Middle frontal gyrus (tissue), 1 donor: ENCODE measurements around the gene RPL29.
"Not testable (repeated sequence)": the region's sequence is repeated elsewhere in the genome, so short reads cannot be mapped to it uniquely, and the experiment has no call there.

Source experiments
- DNase-seq: peaks from one replicate; pipeline ENCODE4 v3.0.0-alpha.2; 2015; ENCODE audit warnings: low spot score; ENCODE audit errors: extremely low spot score

Gene RPL29

DNA sequence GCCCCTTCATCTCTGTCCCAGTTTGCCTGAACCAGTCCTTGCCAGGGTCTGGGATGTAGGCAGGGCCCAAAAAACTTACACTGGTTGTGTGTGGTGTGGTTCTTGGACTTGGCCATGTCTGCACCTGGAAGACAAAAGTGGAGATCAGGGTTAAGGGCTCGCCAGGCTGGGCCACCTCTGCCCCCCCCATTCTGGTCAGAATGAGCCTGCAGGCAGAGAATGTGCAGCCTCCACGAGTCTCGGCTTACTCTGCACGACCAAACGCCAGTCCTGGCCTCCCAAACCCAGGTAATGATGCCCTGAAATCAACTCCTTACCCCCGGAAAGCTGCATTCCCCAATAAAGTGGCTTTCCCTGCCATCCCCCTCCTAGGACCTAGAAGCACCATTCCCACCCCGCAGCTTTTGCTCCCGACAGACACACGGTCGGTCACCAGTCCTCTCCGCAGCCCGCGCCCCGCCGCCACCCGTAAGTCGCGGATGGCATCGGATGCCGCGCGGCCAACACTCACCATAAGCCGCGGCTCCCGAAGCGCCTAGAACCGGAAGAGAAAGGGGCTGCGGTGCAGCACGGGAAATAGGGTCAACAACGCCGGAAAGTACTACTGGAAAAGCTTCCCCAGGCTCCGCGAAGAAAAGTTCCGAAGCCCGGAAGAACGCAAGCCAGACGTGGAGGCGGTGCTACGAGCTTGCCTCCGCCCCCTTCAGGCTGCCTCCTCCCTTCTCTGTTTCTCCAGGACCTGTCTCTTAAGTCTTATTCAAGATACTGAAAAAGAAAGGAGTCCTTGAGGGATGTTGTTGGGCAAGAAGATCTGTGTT lies at the start of gene RPL29:
Gene RPL29 (minus strand): TSS at position 550 of the 818 bp plus-strand sequence. CDS start 434 bp downstream, at position 116.
- DNase-seq, result peak; percentile 89

DNA sequence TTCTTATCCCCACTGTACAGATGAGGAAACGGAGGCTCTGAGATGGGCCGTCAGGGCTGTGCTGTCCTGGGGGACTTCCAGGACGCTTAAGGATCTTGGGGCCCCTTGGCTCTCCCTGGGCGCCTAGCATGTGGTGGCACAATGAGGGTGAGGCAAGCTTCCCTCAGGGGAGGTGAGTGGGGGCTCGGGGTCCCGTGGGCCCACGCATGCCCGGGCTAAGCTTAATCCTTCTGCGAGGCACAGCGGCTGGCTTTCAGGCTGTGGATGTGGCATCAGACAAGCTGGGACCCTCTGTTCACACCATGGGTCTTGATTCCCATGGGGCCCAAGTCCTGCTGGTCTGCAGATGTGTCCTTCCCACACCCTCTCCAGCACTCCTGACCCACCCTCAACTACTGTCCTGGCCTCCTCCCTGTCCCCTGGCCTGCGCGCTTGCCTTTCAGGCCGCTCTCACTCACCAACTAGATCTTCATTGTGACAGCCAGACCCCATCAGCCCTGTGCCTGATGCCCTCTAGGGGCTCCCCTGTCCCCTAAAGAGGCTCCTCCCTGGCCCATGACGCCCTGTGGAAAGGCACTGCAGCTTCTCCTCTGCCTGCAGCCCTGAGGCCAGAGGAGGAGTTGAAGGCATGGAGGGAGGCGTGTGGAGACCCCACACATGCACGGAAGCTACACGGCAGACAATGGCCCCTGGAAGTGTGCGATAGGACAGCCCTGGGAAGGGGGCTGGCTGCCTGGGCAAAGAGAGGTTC lies 49.3 kb upstream of the RPL29 start:
- no peak for DNase-seq

DNA sequence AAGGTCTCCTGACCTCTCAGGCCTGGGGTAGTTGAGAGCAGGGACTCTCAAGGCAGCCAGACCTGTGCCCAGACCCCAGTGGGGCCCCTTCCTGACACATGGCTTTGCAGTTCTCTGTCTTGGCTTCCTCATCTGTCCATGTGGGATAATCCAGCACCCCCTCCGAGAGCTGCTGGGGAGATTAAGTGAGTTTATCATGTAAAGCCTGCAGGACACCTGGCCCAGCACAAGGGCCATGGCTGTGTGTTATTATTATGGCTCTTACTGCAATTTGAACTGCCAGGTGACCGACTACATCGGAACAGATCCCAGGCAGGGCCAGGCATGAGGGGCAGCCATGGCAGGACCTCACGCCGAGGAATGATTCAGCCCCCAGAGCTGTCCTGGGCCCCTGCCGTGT lies 48.1 kb upstream of the RPL29 start:
- DNase-seq, result no peak

DNA sequence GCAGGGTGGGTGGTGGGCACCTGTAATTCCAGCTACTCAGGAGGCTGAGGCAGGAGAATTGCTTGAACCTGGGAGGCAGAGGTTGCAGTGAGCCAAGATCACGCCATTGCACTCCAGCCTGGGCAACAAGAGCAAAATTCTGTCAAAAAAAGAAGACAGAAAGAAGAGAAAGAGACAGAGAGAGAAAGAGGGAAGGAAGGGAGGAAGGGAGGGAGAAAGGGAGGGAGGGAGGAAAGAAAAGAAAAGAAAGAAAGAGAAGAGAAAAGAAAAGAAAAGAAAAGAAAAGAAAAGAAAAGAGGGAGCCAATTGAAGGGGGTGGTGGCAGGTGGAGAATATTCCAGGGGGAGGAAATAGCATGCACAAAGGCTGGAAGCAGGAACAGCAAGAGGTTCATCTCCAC lies 47.3 kb upstream of the RPL29 start:
- DNase-seq, result not testable (repeated sequence)

DNA sequence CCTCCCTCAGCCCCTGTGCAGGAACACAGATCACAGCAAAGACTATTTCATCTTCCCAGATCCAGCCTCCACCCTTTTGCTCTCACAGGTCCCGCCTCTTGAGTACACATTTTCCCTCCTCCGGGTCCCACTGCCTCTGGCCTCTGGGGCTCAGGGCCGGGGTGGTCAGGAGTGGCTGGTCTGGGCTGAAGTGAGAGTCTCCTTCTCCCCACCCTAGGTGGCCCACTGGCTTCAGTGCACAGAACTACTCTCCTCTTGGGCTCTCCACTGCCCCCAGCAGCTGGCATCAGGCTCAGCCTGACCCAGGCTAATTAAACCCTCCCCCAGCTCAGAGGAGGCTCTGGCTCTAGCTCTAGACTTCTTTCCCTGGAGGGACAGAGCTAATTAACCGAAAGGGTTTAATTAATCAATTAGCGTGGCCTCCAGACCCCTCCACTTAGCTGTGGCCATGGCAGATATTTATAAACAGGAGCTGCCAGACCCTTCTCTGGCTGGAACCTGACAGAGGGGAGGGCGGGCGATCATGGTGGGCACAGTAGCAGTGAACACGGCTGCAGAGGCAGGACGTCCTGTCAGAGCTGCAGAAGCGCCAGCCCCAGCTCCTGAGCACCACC lies 45.5 kb upstream of the RPL29 start:
- DNase-seq, result peak; percentile 57

DNA sequence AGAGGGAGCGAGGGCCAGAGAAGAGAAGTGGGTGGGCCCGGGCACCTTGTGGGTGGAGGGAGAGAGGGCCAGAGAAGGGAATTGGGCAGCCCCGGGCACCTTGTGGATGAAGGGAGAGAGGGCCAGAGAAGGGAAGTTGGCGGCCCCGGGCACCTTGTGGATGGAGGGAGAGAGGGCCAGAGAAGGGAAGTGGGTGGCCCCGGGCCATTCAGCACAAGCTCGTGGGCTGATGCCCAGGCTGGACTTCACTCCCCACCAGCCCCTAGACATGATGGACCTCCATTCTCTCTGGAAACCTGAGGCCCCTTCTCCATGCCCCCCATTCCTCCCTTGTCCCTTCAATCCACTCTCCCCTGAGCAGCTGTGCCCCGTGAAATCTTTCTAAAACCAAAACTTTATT lies 44.9 kb upstream of the RPL29 start:
- no peak for DNase-seq

DNA sequence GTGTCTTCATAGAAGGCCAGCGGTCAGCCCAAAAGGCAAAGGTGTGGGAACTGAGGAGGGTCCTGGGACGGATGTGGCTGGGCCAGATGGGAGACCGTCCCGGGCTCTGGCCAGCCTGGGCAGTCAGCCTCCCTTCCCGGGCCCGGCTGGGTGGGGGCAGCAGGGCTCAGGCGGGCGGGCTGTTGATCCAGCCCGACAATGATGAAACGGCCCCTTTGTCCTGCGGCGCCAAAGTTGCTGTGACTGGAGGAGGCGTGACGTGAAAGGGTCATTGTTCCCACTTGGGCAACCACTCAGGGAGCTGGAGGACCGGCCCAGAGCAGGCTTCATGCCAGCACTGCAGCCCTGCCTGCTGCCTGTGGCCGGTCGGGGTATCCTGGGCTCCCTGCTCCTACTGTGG lies 44.2 kb upstream of the RPL29 start:
- DNase-seq, result peak; percentile 92

DNA sequence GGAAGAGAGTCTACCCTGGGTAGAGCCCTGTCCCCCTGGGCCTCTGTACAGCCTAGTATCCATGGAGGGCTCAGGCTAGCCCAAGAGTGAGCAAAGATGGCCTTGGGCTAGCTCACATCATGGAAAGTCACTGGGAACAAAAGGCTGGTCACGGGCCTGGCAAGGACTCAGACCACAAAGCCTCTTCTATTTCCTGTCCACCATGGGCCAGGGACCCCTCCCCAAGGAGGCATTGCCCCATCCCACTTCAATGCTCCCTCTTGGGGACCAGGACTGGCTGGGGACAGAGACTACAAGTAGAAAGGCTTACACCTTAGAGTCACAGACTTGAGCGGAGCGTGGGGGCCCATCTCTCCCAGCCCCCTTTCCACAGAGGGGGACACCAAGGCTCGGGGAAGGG lies 43.7 kb upstream of the RPL29 start:
- no peak for DNase-seq

DNA sequence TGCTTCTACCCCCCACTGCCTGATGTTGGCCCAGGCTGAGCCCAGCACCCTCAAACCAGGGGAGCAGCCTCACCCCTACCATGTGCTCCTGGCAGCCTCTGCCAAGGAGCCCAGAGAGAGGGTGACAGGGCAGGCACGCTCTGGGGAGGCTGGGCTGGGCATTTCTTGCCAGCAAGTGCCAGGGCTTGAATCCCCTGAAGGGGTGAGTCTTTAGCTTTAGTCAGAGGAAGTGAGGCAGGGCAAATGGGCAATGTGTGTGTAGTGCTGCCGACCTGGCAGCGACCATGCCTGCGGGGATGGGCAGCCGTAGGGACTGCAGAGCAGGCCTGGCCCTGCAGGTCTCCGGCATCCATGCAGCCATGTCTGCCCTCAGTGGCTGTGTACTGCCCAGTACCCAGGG lies 42.5 kb upstream of the RPL29 start:
- DNase-seq, result no peak

DNA sequence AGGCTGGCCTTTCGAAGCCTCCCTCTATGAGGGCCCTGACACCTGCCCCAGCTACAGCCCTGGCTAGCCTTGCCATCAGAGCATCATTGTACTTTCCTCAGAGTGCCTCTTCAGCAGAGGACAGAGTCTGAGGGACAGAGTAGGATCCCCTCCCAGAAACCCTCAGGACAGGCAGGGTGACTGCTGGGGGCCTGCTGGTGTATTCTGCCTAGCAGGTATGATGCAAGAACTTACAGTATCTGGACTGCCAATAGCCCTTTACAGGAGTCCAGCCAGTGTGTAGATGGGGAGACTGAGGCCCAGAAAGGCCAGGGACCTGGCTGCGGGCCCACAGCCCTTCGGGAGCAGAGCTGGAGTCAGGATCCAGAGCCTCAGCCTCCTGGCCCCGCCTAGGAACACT lies 41.6 kb upstream of the RPL29 start:
- no peak for DNase-seq

DNA sequence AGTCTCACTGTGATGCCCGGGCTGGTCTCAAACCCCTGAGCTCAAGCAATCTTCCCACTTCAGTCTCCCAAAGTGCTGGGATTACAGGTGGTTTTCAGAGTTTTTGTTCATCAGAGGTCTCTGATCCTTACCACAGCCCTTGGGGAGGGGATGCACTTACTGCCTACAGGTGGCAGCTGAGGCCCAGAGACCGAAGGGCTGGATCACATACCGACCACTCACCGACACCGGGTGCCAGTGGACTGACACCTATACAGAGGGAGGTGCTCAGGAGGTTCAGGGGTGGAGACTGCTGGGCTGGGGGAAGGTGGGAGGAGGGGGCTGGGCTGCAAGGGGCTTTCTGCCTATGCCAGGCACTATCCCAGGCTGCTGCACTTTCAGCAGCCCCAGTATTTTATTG lies 41.1 kb upstream of the RPL29 start:
- no peak for DNase-seq

DNA sequence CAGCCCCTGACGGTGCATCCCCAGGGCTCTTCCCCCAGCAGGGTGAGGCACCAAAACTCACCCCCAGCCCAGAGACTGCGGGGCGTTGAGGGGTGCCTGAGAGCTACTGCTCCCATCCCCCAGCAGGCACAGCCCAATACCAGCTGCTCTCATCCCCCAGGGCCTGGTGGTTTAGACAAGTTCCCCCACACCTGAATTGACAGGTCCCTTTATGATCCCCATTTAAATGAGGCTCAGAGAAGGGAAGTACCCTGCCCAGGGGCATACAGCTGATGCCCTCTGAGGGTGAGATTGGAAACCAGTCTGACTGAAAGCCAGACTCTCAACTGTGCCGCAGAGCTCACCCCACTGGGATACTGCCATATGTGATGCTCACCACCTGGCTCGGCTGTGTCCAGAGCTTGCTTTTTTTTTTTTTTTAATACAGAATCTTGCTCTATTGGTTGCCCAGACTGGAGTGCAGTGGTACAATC lies 40.6 kb upstream of the RPL29 start:
- DNase-seq, result no peak

DNA sequence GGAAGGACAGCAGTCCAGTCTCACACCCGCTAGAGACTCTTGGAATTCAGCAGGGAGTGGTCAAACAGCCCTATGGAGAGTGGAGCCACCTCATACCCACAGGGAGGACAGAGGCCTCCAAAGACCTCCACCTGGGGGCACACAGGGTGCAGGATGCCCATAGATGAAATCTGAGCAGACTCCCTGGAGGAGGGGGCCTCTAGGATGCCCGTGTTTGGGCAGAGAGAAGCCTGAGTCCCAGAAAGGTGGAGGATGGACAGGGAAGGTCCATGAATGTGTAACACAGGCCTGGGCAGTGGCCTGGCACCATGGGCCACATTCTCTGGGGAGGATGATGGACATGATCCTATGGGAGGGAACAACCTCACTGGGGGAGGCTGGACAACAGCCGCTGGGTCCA lies 39.0 kb upstream of the RPL29 start:
- no peak for DNase-seq

DNA sequence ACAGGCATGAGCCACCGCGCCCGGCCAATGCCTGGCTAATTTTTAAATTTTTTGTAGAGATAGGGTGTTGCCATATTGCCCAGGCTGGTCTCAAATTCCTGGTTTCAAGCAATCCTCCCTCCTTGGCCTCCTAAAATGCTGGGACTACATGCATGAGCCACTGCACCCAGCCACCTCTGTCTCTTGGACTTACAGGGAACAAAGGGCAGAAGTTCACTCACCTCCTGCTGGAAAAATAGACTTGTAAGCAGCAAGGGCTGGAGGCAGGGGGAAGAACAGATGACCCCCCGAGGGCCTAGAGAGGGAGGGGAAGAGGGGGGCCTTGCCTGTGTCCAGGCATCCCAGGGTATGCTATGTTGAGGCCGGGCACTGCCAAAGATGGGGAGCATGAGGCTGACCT lies 38.5 kb upstream of the RPL29 start:
- DNase-seq, result no peak

DNA sequence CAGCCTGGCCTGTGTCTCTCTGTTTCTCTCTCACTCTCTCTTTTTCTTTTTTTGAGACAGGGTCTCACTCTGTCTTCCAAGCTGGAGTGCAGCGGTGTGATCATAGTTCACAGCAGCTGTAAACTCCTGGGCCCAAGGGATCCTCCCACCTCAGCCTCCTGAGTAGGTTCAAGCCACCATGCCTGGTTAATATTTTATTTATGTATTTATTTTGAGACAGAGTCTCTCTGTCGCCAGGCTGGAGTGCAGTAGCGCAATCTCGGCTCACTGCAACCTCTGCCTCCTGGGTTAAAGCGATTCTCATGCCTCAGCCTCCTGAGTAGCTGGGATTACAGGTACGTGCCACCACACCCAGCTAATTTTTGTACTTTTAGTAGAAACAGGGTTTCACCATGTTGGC lies 38.1 kb upstream of the RPL29 start:
- DNase-seq, result not testable (repeated sequence)

DNA sequence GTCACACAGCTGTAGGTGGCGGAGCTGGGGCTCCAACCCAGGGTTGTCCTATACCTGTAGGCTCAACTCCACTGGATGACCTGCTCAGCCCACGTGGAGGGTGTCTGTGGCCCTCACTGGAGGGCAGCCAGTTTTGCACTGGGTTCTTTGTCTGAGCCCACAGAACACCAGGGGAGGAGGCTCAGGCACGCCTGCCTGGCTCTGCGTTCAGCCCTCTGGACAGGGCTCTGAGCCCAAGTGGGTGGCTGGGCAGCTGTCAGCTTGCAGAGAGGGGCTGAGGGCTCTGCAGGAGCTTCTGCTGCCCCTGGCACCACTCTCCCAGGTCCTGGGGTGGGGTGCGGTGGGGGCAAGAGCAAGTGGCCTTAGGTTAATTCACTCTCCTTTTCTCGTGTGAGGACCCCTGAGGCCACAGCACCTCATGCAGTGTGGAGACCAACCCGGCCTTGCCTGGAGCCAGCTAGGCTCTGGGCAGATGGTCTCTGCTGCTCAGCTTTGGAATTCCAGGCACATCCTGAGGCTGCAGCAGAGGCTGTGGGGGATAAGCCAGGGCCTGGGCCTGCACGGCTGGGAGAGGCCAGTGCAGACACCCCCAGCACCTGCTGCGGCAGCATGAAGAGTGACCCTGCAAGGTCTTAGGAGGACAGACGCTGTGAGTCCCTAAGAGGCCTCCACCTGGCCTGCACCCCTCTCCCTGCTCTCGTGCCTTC lies 37.2 kb upstream of the RPL29 start:
- DNase-seq, result no peak

DNA sequence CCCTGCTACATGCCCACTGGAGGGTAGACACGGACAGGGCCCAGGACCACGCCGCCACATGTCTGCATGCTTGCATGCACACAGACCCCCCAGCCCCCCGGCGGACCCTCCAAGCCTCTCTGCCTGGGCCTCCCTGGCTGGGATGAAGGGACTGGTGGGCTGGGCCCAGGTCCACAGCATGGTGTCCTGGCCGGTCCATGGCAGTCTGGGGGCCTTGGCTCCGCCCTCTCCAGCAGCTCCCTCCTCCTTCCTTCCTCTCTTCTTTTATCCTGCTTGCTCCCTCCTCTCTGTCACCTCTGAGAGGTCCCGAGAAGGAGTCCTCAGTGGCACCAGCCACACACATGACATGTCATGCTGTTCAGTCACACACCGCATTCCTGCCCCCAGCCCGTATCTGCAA lies 36.2 kb upstream of the RPL29 start:
- no peak for DNase-seq

DNA sequence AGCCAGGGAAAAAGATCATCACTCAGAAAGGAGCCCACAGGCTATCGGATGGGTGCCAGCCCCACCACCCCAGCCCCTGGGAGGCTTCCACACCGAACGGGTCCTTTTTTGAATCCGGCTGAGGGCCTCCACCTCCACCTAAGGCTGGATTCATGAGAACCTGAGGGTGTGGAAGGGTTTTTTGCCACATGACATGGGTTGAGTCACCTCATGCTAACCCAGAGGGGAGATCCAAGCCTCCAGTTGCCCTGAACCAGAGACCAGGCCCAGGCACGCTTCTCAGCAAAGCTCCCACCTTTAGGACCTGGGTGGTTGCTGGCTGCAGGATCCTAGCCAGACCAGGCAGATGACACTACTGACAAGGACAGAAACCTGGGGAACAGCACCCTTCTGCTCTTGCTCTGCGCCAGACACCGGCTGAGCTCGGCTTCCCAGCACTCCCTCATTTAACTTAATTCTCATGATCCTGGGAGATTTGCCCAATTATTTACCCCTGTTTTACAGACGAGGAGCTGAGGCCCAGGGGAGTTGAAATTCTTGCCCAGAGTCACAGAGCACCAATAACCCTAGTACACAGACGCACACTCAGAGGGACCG lies 35.1 kb upstream of the RPL29 start:
- DNase-seq, result no peak

DNA sequence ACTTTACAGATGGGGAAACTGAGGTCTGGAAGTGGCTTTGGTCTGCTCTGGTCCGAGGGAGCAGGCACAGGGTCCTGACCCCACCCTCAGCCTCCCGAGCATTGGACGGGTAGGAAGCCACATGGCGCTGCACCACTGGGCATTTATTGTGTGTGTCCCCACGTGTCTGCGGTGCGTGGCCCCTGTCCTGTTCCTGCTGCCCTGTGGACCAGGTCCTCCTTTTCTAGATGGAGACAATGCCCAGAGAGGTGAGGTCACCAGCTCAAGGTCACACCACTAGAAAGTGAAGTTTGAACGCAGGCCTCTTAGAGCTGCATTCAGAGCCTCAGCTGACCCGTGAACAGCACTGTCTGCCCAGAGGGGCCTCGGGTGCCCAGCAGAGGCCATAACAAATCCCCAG lies 33.8 kb upstream of the RPL29 start:
- no peak for DNase-seq

DNA sequence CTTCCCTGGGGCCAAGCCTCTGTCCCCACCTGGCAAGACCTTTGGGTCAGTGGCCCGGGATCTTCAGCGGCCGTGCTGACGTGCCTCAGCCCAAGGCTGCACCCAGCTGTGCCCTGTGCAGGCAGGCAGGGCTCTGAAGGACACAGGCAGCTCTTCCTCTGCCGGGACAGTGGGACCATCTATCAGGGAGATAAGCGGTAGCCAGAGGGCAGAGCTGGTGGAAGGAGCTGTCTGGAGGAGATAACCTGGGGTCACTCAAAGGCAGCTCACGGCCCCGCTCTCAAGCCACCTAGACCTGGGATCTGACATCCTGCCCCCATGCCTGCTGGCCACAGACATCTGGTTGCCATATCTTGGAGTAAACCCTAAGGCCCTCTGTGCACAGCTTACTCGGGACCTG lies 33.4 kb upstream of the RPL29 start:
- DNase-seq, result no peak

DNA sequence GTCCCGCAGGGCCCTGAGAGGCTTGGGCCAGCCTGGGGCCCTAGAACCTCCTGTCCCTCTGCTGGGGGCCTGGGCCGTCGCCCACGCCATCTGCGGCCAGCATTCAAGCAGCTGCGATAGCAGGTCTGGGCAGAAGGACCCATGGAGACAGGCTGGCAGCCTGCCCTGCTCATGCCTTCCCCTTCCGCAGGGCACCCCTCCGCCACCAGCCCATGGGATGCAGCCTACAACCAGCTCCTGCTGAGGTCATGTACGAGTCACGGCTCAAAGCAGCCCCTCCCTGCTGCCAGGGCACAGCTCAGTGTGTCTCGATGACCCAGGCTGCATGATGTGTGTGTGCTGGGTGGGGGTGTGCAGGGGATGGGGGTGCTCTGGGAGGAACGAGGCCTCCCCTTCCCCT lies 32.9 kb upstream of the RPL29 start:
- no peak for DNase-seq
